Aorta (tissue), 5 donors: Measurements from ENCODE around the gene MAP3K14. TPM values are rescaled to one million over a fixed set of nuclear protein-coding genes. Genes with fewer than 3 reads are reported as not detected.

Experiments used
- ATAC-seq: fragments of 200-7000 bp; cut with Tn5 transposase; one replicate; pipeline ENCODE4 v1.9.1; 2022; ENCODE audit warnings: moderate library complexity; ENCODE audit not compliant: low FRiP score
- DNase-seq, 2 donors: peaks; one replicate each; pipeline ENCODE4 v3.0.0-alpha.2; 2020
- H3K27ac ChIP-seq, 2 donors: one replicate each; pipeline ENCODE4 v1.5.1; 2013; ENCODE audit warnings: low read length in 2 of 2, mild to moderate bottlenecking in 2 of 2, moderate library complexity in 2 of 2, control low read depth in 1 of 2, inconsistent platforms in 1 of 2, low read depth in 1 of 2
- H3K27me3 ChIP-seq, 2 donors: one replicate each; pipeline ENCODE4 v1.6.1; 2013; ENCODE audit warnings: control low read depth in 1 of 2, low read length in 1 of 2, mild to moderate bottlenecking in 1 of 2, moderate library complexity in 1 of 2; ENCODE audit not compliant: insufficient read depth in 2 of 2, control insufficient read depth in 1 of 2
- H3K36me3 ChIP-seq, 2 donors: one replicate each; pipeline ENCODE4 v1.6.1; 2013; ENCODE audit warnings: control low read depth in 1 of 2, low read length in 1 of 2, mild to moderate bottlenecking in 1 of 2; ENCODE audit not compliant: insufficient read depth in 2 of 2, control insufficient read depth in 1 of 2
- H3K4me1 ChIP-seq, 2 donors: one replicate each; pipeline ENCODE4 v1.6.1; 2013; ENCODE audit warnings: low read length in 2 of 2, control low read depth in 1 of 2, mild to moderate bottlenecking in 1 of 2, moderate library complexity in 1 of 2; ENCODE audit not compliant: insufficient read depth in 2 of 2, control insufficient read depth in 1 of 2
- H3K4me3 ChIP-seq, 2 donors: one replicate each; pipeline ENCODE4 v1.5.1; 2013; ENCODE audit warnings: low read length in 2 of 2, control low read depth in 1 of 2, mild to moderate bottlenecking in 1 of 2
- H3K9me3 ChIP-seq: one replicate; pipeline ENCODE4 v1.6.1; 2013; ENCODE audit warnings: mild to moderate bottlenecking, low read length; ENCODE audit not compliant: control insufficient read depth
- WGBS, 2 donors: extraction: QIAGEN DNeasy Blood & Tissue Kit; methylation state at CpG; one replicate each; pipeline ENCODE4 v1.1.7; 2013; 5-methylcytosine and 5-hydroxymethylcytosine counted together
- intact Hi-C, 2 donors: fragments of 100-400 bp; cut with DNase I; formaldehyde crosslinking; loops; one replicate each; pipeline versions ENCODE4 v1.14.2 to v1.15.0; 2022
- polyA plus RNA-seq, 2 donors: library from polyadenylated mRNA; stranded (reverse); fragments of 200-250 nt; gene quantifications; one replicate each; pipeline ENCODE4 v1.2.3, GENCODE V29; 2013
- total RNA-seq, 2 donors: library from RNA; stranded (reverse); fragmentation: NEBNext Ultra II Directional; extraction: Animal tissue kit (Norgen Biotek cat#: 25700); gene quantifications; one replicate each; pipeline ENCODE4 v1.2.1, GENCODE V29; 2021
- donor health status: healthy with polysubstance abuse.
- donor health status: Bipolar disorder and iron deficiency.
- donor health status: DM: no; HTN: no; CAD: no.
- donor health status: DM: no; HTN: no; CAD: no.
- donor health status: DM: yes; HTN: yes; CAD: no.

The MAP3K14 gene
- total and polyA plus RNA-seq, 4 donors, result 5.9 to 19.7 (median 8.3) TPM

DNA sequence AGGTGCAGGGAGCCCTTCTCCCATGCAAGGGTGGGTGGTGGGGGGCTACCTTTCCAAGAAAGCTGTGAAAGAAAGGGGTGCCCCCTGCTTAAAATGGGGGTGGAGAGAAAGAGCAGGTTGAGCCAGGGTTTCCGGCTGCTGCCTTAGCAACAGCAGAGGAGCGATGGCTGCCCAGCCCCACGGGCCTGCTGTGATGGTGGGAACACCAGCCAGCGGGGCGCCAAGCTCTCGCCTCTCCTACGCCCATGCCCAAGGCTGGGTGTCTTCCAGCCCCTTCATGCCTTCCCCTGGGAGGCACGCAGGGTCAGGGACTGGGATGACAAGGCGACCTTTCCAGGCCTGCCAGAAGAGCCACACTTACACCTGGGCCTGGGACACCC lies 92.2 kb downstream of the MAP3K14 start:
- no peak for DNase-seq
- Histone ChIP-seq H3K36me3 (no peaks in the 10 kb centered on the region), H3K27ac (no peak overlapping the region), H3K4me1 (no peaks in the 10 kb centered on the region), H3K27me3 (no peaks in the 10 kb centered on the region), H3K9me3 (no peaks in the 10 kb centered on the region), H3K4me3 (no peak overlapping the region)
- 90 to 94% methylated on average over 9 of the region's 9 CpGs for WGBS, 2 donors
- intact Hi-C loops, result no loop called here
- no peak for ATAC-seq

DNA sequence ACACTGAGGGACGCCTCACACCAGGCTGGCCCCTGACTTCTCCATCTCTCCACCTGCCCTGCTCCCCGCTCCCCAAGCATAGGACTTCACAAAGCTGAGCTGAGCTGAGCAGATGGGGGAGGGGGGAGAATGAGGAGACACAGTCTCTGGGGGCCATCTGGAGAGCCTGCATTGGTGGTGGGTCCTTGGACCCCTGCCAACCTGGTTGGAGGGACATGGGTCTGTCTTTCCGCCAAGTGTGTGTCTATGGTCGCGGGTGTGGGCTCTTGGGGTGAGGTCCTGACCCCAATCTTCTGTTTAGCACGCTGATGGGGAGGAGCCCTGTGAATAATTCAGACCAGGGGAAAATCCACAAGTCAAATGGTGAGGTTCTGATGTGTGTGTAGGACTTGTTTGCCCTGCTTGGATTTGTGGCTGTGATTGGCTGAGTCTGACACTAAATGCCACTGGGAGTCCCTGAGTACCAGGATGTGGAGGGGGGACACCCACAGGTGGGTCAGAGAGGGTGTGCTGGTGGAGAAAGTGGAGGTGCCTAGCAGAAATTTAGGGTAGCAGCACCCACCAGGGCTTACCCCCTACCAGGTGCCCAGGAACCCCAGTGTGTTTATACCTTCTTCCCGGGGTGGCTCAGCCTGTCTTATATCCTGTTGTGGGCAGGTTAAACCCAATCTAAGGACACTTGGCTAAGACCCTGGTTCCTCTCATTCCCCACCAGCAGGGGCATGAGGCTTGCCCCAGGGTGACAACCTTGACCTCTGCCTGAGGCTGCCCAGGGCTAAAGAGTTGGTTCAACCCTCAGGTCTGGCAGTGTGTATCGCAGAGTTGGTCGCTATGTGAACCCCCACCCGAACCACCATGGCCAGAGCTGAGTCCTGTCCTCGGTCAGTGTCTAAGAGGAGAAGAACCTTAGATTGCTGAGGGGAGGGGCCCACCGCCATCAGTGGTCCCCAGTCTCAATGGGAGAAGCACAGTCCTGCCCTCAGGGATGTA lies 93.0 kb downstream of the MAP3K14 start:
- no peaks in the 10 kb centered on the region for H3K36me3 ChIP-seq
- H3K9me3 ChIP-seq, result no peaks in the 10 kb centered on the region
- no peak overlapping the region for H3K4me3 ChIP-seq
- intact Hi-C loops, result no loop called here
- H3K4me1 ChIP-seq, result no peaks in the 10 kb centered on the region
- no peak overlapping the region for H3K27ac ChIP-seq
- DNase-seq (no peak), ATAC-seq (no peak)
- no peaks in the 10 kb centered on the region for H3K27me3 ChIP-seq
- WGBS, 2 donors, result 89 to 96% methylated on average over 12 of the region's 12 CpGs

DNA sequence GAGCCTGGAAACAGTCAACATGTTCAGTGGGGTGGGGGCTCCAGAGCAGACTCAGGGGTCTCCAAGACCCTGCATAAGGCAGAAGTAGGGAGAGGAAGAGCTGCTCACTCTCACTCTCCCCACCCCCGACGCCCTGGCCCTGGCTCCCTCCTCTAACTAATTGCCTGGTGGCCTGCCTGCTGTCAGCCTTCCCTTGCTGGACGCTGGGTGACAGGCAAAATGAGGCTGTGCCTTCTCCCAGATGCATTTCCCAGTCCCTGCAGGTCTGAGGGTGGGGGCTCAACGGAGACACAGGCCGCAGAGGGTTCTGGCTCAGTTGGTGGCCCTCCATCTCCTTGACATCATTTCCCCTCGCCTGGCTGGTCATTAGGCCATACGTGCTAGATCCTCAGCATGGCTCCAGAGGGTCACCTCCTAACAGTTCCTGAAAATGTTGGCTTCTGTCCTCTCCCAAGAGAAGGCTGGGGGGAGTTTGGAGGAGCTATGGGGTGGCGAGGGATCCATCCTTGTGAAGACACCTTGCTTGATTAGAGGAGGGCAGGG lies 93.8 kb downstream of the MAP3K14 start:
- H3K4me3 ChIP-seq, result no peak overlapping the region
- no peaks in the 10 kb centered on the region for H3K4me1 ChIP-seq
- no peaks in the 10 kb centered on the region for H3K27me3 ChIP-seq
- H3K36me3 ChIP-seq, result no peaks in the 10 kb centered on the region
- intact Hi-C loops, result no loop called here
- ATAC-seq (no peak), DNase-seq (no peak)
- H3K9me3 ChIP-seq, result no peaks in the 10 kb centered on the region
- no peak overlapping the region for H3K27ac ChIP-seq
- WGBS, 2 donors, result 81 to 82% methylated on average over 8 of the region's 8 CpGs

DNA sequence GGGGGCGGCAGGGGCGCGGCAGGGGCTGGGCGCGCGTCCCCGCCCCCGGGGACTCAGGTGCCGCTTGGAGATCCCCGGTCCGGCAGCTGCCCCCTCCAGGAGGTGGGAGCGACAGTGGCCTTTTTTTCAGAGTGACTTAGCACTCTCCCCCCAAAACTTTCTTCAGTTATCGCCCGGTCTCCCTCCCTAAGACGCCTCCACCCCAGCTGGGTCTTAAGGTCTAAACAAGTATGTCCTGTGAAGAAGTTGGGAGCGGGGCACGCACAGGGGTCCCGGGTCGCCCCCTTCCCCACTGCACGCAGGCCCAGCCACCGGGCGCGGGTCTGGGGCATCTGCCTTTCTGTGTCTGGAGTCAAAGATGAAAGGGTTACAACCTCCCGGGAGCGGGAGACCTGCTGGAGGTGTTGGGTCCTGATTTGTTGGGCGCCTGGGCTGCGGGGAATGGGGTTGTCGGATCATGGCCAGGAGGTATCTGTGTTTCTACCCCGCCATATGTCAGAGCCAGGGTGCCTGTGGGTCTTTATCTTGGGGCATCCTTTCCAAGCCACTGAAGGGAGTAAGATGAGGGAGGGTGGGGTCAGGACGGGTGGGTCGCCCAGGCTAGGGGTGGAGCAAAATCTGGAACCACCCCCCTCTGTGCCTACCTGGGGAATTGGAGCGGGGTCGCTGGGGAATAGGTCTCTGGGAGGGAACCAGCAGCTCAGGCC lies 94.4 kb downstream of the MAP3K14 start:
- ATAC-seq (no peak), DNase-seq (no peak)
- WGBS, 2 donors, result 27 to 29% methylated on average over 32 to 33 of the region's 33 CpGs
- Histone ChIP-seq H3K9me3 (no peaks in the 10 kb centered on the region), H3K4me1 (no peaks in the 10 kb centered on the region), H3K4me3 (peak overlapping the region; percentile 30 to 31), H3K36me3 (no peaks in the 10 kb centered on the region), H3K27ac (no peak overlapping the region), H3K27me3 (no peaks in the 10 kb centered on the region)
- intact Hi-C loops, result no loop called here

DNA sequence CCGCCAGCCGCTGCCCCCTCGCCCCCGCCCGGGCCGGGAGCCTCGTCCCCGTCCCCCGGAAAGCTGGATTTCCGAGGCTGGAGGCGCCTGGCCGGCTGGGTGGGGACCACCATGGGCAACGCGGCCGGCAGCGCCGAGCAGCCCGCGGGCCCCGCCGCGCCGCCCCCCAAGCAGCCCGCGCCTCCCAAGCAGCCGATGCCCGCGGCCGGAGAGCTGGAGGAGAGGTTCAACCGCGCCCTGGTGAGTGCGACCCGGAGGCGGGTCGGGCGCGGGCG lies 94.9 kb downstream of the MAP3K14 start:
- intact Hi-C loops, result no loop called here
- peak overlapping the region; percentile 30 to 31 for H3K4me3 ChIP-seq
- H3K4me1 ChIP-seq, result no peaks in the 10 kb centered on the region
- WGBS, 2 donors, result 0 to 1% methylated on average over 8 to 38 of the region's 38 CpGs
- H3K36me3 ChIP-seq, result no peaks in the 10 kb centered on the region
- no peaks in the 10 kb centered on the region for H3K9me3 ChIP-seq
- H3K27me3 ChIP-seq, result no peaks in the 10 kb centered on the region
- no peak overlapping the region for H3K27ac ChIP-seq
- DNase-seq (no peak), ATAC-seq (no peak)

DNA sequence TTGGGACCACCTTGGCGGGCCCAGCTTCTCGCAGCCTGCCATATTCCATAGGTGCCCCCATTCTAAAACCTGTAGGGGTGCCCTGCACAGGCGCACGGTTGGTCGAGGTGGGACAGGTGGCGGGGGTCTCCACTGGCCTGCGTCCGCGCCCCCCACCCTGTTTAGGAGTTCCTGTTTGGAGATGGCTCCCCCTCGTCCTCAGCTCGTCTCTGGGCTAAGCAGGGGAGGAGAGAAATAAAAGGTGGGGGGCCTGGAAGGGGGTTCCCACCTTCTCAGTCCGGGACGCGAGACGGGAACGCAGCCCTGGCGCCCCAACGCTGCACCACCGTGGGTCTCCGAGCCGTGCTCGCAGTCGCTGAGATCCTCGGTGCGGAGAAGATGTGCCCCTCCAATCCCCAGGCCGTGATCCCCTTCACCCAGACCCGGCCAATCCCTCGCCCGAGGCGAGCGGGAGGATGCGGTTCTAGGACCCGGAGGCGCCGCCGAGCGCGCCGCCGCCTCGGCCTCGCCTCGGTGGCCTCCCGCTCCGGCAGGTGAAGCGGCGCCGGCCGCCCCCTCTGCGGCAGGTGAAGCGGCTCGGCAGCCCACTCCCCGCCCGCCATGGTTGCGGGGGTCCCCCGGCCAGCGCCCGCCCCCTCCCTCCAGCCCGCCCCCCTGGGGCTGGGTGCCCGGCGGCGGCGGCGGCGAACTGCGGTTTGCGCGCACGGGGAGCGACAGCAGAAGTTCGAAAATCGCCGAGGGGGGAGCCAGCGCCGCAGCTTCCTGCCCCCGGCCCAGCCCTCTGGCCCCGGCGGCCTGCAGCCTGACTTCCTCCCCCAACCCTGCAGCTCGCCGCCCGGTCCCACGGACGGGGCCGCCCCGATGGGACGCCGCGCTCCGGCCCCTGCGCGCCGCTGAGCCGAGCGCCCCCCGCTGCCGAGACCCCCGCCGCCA lies 95.5 kb downstream of the MAP3K14 start, which contains the start of gene FMNL1:
Gene FMNL1, plus strand, starts transcription at position 805 of the 933 bp plus-strand sequence. CDS start 240 bp downstream, outside the sequence.
- peak; percentile 87 for DNase-seq
- intact Hi-C loops, result loop anchor here in 1 of 2 donors (2.0 kb wide), 1 partner anchor 163 kb away; no protein-coding TSS in a partner anchor
- Histone ChIP-seq H3K4me1 (no peaks in the 10 kb centered on the region), H3K4me3 (peak within 1 kb of the TSS; percentile 30 to 31), H3K36me3 (no peaks in the 10 kb centered on the region), H3K27ac (no peak within 1 kb of the TSS), H3K27me3 (no peaks in the 10 kb centered on the region), H3K9me3 (no peaks in the 10 kb centered on the region)
- no peak for ATAC-seq
- 5 to 7% methylated on average over 61 to 98 of the region's 98 CpGs for WGBS, 2 donors

DNA sequence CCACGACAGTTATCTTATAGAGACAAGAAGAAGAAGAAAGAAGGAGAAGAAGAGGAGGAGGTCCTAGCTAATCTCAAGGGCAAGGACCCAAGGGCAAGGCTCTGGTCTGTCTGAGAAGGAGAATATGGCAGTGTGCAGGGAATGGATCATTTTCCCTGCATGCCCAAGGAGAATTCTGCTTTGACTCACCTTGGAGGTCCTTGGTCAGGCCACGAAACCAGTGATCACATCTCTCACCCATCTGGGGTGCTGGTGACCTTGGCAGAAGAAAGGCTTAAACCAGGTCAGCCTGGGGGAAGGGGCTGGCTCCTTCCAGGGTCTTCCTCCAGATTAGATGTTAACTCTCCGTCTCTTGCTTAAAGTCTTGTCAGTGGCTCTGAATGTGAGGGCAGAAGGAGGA lies 96.7 kb downstream of the MAP3K14 start:
- intact Hi-C loops, result loop anchor here in 1 of 2 donors (2.0 kb wide), 1 partner anchor 165 kb away; no protein-coding TSS in a partner anchor
- Histone ChIP-seq H3K4me1 (no peaks in the 10 kb centered on the region), H3K27me3 (no peaks in the 10 kb centered on the region), H3K27ac (no peak overlapping the region), H3K9me3 (no peaks in the 10 kb centered on the region), H3K36me3 (no peaks in the 10 kb centered on the region), H3K4me3 (no peak overlapping the region)
- 89 to 90% methylated on average over 3 of the region's 3 CpGs for WGBS, 2 donors
- ATAC-seq, result no peak
- no peak for DNase-seq
